NCI-H2081 (cell line): ENCODE measurements around the gene STAC.

Experiments used
- DNase-seq, 2 experiments: peaks; one replicate each; lab custom pipeline; 2025; lab: John Stamatoyannopoulos, UW

The STAC gene

DNA sequence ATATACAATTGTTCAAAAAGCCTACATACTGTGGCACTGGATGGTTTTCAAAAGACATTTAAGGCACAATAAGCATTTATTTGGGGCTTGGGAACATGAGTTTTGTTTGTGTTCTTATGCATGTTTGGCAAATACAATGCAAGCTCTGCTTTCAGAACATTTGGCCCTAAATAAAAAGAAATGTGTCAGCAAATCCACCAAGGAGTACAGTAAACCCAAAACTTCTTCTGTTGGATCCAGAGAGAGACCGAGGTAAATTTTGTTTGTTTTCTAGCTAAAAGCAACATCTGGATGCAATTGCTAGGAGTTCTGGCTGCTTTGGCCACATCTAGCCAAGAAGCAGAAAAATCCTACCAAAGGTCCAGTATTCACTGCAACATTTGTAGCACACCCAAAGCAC lies 215.2 kb downstream of the STAC start:
- no peak for DNase-seq

DNA sequence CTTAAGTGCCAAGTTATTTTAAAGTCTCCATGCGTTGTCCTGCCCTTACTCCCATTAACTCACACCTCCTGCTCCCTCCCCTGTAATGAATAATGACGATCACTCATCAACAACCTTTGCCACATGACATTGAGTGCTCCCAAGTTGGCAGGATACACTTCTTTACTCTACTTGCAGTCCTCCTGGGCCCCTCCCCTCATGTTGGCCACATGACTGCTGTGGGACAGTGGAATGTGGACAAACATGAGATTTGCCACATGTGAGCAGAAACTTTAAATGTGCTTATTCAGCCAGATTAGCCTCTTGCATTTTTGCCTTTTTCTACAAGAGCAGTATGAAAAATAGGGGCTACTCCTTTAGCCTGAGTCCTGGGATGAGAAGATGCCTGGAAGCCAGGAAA lies 216.1 kb downstream of the STAC start:
- no peak for DNase-seq

DNA sequence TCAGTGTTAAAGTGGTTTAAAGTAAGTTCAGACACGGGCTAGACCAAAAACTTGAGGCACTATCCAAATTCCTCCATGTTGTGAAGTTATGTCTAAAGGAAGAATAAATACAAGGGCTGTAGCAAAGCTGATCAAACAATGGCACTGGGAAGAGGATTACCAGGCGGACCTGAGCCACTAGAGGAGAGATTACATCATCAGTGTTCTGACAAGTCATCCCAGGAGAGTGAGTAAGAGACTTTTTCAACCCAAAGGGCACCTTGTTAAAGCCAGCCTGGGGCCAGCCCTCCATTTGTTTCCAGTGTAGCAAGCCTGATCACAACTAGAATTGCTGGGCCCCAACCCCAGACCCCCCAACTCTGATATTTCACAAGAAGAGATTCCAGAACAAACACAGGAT lies 217.1 kb downstream of the STAC start:
- DNase-seq: no peak
